GM18909 (cell line): ENCODE data around the gene KCNMA1.
A peak's percentile ranks its signal among the peaks of the same experiment; 100 is the strongest.

ENCODE experiments used
- ATAC-seq: cut with Tn5 transposase; IDR thresholded peaks from one replicate; pipeline ENCODE4 v1.9.1; 2021; ENCODE audit warnings: mild to moderate bottlenecking; ENCODE audit not compliant: unreplicated experiment, poor library complexity

KCNMA1 gene

GRCh38 chr10:77189520-77189919 lies 448.1 kb downstream of the KCNMA1 start:
- ATAC-seq, result no peak

- ATAC-seq, result no peak
These were observed 448.5 kb downstream of the KCNMA1 start for GRCh38 chr10:77189075-77189474.

GRCh38 chr10:77188521-77188920 lies 449.1 kb downstream of the KCNMA1 start:
- no peak for ATAC-seq

GRCh38 chr10:77188000-77188395 lies 449.6 kb downstream of the KCNMA1 start:
- ATAC-seq, result no peak

- ATAC-seq, result no peak
These were observed 450.1 kb downstream of the KCNMA1 start for GRCh38 chr10:77187376-77187999.

GRCh38 chr10:77186936-77187335 lies 450.7 kb downstream of the KCNMA1 start:
- no peak for ATAC-seq

GRCh38 chr10:77185696-77186095 lies 451.9 kb downstream of the KCNMA1 start:
- no peak for ATAC-seq

- no peak for ATAC-seq
These were observed 454.8 kb downstream of the KCNMA1 start for GRCh38 chr10:77182803-77183202.

GRCh38 chr10:77180794-77181193 lies 456.8 kb downstream of the KCNMA1 start:
- no peak for ATAC-seq

- ATAC-seq, result no peak
These were observed 457.5 kb downstream of the KCNMA1 start for GRCh38 chr10:77180104-77180503.

- ATAC-seq, result no peak
These were observed 458.5 kb downstream of the KCNMA1 start for GRCh38 chr10:77179015-77179695.

GRCh38 chr10:77177589-77177988 lies 460.0 kb downstream of the KCNMA1 start:
- ATAC-seq, result no peak

GRCh38 chr10:77177161-77177560 lies 460.4 kb downstream of the KCNMA1 start:
- ATAC-seq, result no peak

GRCh38 chr10:77176232-77176631 lies 461.4 kb downstream of the KCNMA1 start:
- ATAC-seq, result no peak

- no peak for ATAC-seq
These were observed 461.9 kb downstream of the KCNMA1 start for GRCh38 chr10:77175631-77176222.

GRCh38 chr10:77173615-77174461 lies 463.8 kb downstream of the KCNMA1 start:
- peak; percentile 75 for ATAC-seq

- no peak for ATAC-seq
These were observed 465.5 kb downstream of the KCNMA1 start for GRCh38 chr10:77172086-77172485.

- ATAC-seq, result no peak
These were observed 468.7 kb downstream of the KCNMA1 start for GRCh38 chr10:77168861-77169260.

- no peak for ATAC-seq
These were observed 469.4 kb downstream of the KCNMA1 start for GRCh38 chr10:77168161-77168560.

- ATAC-seq, result peak; percentile 70
These were observed 472.0 kb downstream of the KCNMA1 start for GRCh38 chr10:77165445-77166208.
